Fibroblast of skin of right quadriceps (primary cell): ENCODE data around the gene HSPA14.
"Not testable (repeated sequence)": the region's sequence is repeated elsewhere in the genome, so short reads cannot be mapped to it uniquely, and the experiment has no call there.

Experiments used
- DNase-seq: peaks from one replicate; pipeline ENCODE4 v3.0.0-alpha.2; 2013

HSPA14 gene

GRCh38 chr10:14837757-14838581, at the start of gene HSPA14, which contains the start of the genes CDNF and MSANTD7:
TSS of gene HSPA14 (plus strand) at chr10:14838306. CDS start at chr10:14838403, 97 bp downstream.
TSS of gene CDNF (minus strand) at chr10:14838037. CDS start at chr10:14837946, 91 bp downstream.
TSS of gene MSANTD7 (plus strand) at chr10:14838306. CDS start at chr10:14842285, 3,979 bp downstream.
- peak; percentile 99 for DNase-seq

- no peak for DNase-seq
These were observed 39.5 kb upstream of the HSPA14 start for GRCh38 chr10:14798636-14799035.

GRCh38 chr10:14800397-14800796, 37.7 kb upstream of the HSPA14 start:
- no peak for DNase-seq

- no peak for DNase-seq
These were observed 36.4 kb upstream of the HSPA14 start for GRCh38 chr10:14801723-14802122.

GRCh38 chr10:14803827-14804226, 34.3 kb upstream of the HSPA14 start:
- no peak for DNase-seq

GRCh38 chr10:14806318-14806717, 31.8 kb upstream of the HSPA14 start:
- no peak for DNase-seq

GRCh38 chr10:14810969-14811953, 26.8 kb upstream of the HSPA14 start:
- no peak for DNase-seq

- DNase-seq = peak; percentile 15
These were observed 25.8 kb upstream of the HSPA14 start for GRCh38 chr10:14812271-14812670.

GRCh38 chr10:14815681-14816080, 22.4 kb upstream of the HSPA14 start:
- no peak for DNase-seq

- not testable (repeated sequence) for DNase-seq
These were observed 21.4 kb upstream of the HSPA14 start for GRCh38 chr10:14816717-14817116.

- DNase-seq = peak; percentile 68
These were observed 17.9 kb upstream of the HSPA14 start for GRCh38 chr10:14820010-14820774.

- no peak for DNase-seq
These were observed 17.3 kb upstream of the HSPA14 start for GRCh38 chr10:14820775-14821154.

GRCh38 chr10:14821635-14822375, 16.3 kb upstream of the HSPA14 start:
- no peak for DNase-seq

GRCh38 chr10:14822879-14823755, 15.0 kb upstream of the HSPA14 start:
- DNase-seq = peak; percentile 40

GRCh38 chr10:14823966-14824365, 14.1 kb upstream of the HSPA14 start:
- no peak for DNase-seq

GRCh38 chr10:14826076-14826829, 11.9 kb upstream of the HSPA14 start:
- no peak for DNase-seq

GRCh38 chr10:14833106-14833505, 5.0 kb upstream of the HSPA14 start:
- DNase-seq = no peak

- peak; percentile 57 for DNase-seq
These were observed 1.9 kb upstream of the HSPA14 start for GRCh38 chr10:14836208-14836607.

- no peak for DNase-seq
These were observed 926 bp upstream of the HSPA14 start for GRCh38 chr10:14837003-14837756.
